ENCODE results near the gene EXOC2. TPM values are rescaled to one million over a fixed set of nuclear protein-coding genes. Genes with fewer than 3 reads are reported as not detected.

Gene EXOC2
- total and polyA plus RNA-seq, 10 of the 15 experiments (the other 5 are each of a cell fraction or from before 2014, with no cell fraction given), result 8.7 to 32.8 (median 20.7) TPM

DNA sequence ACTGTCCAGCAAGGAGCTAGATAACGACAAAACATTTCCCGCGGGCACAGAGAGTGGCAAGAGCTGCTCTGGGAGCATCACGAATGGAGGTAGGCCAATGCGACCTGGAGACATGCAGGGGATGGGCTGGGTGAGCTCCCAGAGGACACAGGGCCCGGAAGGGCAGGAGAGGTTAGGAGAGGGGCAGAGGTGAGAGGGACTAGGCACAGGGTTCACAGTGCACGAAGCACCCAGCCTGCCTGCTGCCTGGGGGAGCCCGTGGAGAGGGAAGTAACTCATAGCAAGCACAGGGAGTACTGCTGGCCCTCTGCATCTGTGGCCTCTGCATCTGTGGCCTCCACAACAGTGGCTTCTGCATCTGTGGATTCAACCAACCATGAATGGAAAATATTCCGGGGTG is 162.5 kb downstream of the EXOC2 start:
- 85% methylated on average over 9 of the region's 9 CpGs for WGBS (ENCODE audit: insufficient coverage, insufficient replicate concordance, low lambda C conversion rate, missing lambda C conversion rate)
- BruUV-seq (replicated peaks), result no TSS peak
- TF ChIP-seq CREM (IDR thresholded peaks at IDR 0.05; ENCODE audit: low read depth) (no peak), CEBPB (IDR thresholded peaks at IDR 0.05; ENCODE audit: borderline replicate concordance in 1 of 2, low read depth in 2 of 2, low read length in 2 of 2) (no peak), POLR2AphosphoS2 (IDR thresholded peaks at IDR 0.05; ENCODE audit: low read depth, low read length) (no peak), ZNF207 (IDR thresholded peaks at IDR 0.05; ENCODE audit: borderline replicate concordance) (no peak), JUNB (IDR thresholded peaks at IDR 0.05) (no peak), USF2 (IDR thresholded peaks at IDR 0.05; ENCODE audit: borderline replicate concordance, low read depth, low read length) (no peak), CHD4 (IDR thresholded peaks at IDR 0.05) (no peak), ZZZ3 (IDR thresholded peaks at IDR 0.05; ENCODE audit: control insufficient read depth, insufficient read length, low read depth) (no peak), NR2C2 (IDR thresholded peaks at IDR 0.05; ENCODE audit: borderline replicate concordance, control insufficient read depth, insufficient read length, low read depth) (no peak), SP1 (IDR thresholded peaks at IDR 0.05; ENCODE audit: low read depth, low read length) (no peak), RB1 (IDR thresholded peaks at IDR 0.05; ENCODE audit: borderline replicate concordance) (no peak), E2F4 (IDR thresholded peaks at IDR 0.05; ENCODE audit: low read depth, low read length) (no peak), FOS (IDR thresholded peaks at IDR 0.05; ENCODE audit: borderline replicate concordance, extremely low read depth, insufficient read length) (no peak), MLLT1 (IDR thresholded peaks at IDR 0.05) (no peak), POLR2AphosphoS5 (IDR thresholded peaks at IDR 0.05; ENCODE audit: low read length) (no peak)
- TF ChIP-seq, protein P1, sequence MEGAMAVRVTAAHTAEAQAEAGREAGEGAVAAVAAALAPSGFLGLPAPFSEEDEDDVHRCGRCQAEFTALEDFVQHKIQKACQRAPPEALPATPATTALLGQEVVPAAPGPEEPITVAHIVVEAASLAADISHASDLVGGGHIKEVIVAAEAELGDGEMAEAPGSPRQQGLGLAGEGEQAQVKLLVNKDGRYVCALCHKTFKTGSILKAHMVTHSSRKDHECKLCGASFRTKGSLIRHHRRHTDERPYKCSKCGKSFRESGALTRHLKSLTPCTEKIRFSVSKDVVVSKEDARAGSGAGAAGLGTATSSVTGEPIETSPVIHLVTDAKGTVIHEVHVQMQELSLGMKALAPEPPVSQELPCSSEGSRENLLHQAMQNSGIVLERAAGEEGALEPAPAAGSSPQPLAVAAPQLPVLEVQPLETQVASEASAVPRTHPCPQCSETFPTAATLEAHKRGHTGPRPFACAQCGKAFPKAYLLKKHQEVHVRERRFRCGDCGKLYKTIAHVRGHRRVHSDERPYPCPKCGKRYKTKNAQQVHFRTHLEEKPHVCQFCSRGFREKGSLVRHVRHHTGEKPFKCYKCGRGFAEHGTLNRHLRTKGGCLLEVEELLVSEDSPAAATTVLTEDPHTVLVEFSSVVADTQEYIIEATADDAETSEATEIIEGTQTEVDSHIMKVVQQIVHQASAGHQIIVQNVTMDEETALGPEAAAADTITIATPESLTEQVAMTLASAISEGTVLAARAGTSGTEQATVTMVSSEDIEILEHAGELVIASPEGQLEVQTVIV (IDR thresholded peaks at IDR 0.05; ENCODE audit: borderline replicate concordance, partially characterized antibody), result no peak

More for the DNA sequence above, 162.5 kb downstream of the EXOC2 start:
- ChIA-PET CTCF (no interaction called here), POLR2A (no interaction called here), SMC1A (ENCODE audit: uncharacterized antibody, unreplicated experiment) (interaction anchor here (1.0 kb wide), 1 partner anchor 37 kb away, joined by 3 read pairs; no protein-coding TSS in a partner anchor), RAD21 (ENCODE audit: unreplicated experiment) (no interaction called here)
- H3K79me2 ChIP-seq (ENCODE audit: control insufficient read depth, insufficient read depth, low read length), result no peaks in the 10 kb centered on the region
- in situ Hi-C loops (cut with MboI), result no loop called here
- no peaks in the 10 kb centered on the region for H4K20me1 ChIP-seq (ENCODE audit: control insufficient read depth, insufficient read depth)
- H3K27me3 ChIP-seq (replicated peaks in 1 of 2; ENCODE audit: control insufficient read depth in 2 of 2, insufficient read depth in 2 of 2, low read length in 1 of 2), result no peaks in the 10 kb centered on the region
- H3K27ac ChIP-seq (ENCODE audit: control insufficient read depth, insufficient read depth), result no peak overlapping the region
- FAIRE-seq (no peak), DNase-seq (ENCODE audit: low read depth, low spot score) (no peak), ATAC-seq (no peak)
- no peak overlapping the region for H2AFZ ChIP-seq (ENCODE audit: control insufficient read depth, low read depth, low read length)
- H3K9ac ChIP-seq (ENCODE audit: control insufficient read depth, insufficient read depth, low read length), result no peak overlapping the region
- intact Hi-C loops (cut with micrococcal nuclease; ENCODE audit: unreplicated experiment), result no loop called here
- no peak overlapping the region for H3K4me2 ChIP-seq (ENCODE audit: control insufficient read depth, insufficient read depth)
- no peaks in the 10 kb centered on the region; the same call in 2 of the 3 replicates for H3K9me3 ChIP-seq (replicated peaks; ENCODE audit: control insufficient read depth, insufficient read depth, low read length)
- H3K4me1 ChIP-seq (ENCODE audit: control insufficient read depth, insufficient read depth, low read length), result no peaks in the 10 kb centered on the region
- H3K36me3 ChIP-seq (ENCODE audit: control insufficient read depth in 2 of 2, insufficient read depth in 2 of 2, low read length in 1 of 2), result no peaks in the 10 kb centered on the region; a peak in 1 of 4 replicates
- H3K4me3 ChIP-seq, result no peak overlapping the region
